Astrocyte (in vitro differentiated cells and primary cell): ENCODE data around the gene GREM2.

Source experiments
- EZH2 ChIP-seq: IDR thresholded peaks from 2 replicates; pipeline ENCODE4 v1.6.1; 2012; ENCODE audit warnings: mild to moderate bottlenecking, low read length, inconsistent platforms; ENCODE audit not compliant: insufficient read depth
- TF ChIP-seq, protein P1 (sequence below): IDR thresholded peaks from 2 replicates; pipeline ENCODE4 v1.5.1; 2011; ENCODE audit warnings: low read depth, mild to moderate bottlenecking, inconsistent platforms, low read length, moderate library complexity; ENCODE audit not compliant: insufficient read depth

DNA sequence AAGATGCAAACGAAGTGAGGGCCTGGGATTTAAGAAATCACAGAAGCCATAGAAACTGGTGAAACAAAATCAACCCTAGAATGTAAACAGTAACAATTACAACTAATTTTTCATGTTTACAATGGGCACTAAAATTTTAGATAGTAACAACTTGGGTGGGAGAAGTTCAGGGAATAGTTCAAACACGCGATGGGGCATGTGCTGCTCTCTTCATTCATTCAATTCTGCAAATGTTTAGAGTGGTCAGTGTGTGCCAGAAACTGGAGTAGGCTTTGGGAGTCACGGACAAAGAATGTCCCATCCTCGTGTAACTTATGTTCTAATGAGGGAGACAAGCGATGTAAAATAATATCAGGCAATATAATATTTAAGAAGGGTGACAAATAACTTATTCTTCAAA, 133.4 kb downstream of the GREM2 start:
- TF ChIP-seq, protein P1, sequence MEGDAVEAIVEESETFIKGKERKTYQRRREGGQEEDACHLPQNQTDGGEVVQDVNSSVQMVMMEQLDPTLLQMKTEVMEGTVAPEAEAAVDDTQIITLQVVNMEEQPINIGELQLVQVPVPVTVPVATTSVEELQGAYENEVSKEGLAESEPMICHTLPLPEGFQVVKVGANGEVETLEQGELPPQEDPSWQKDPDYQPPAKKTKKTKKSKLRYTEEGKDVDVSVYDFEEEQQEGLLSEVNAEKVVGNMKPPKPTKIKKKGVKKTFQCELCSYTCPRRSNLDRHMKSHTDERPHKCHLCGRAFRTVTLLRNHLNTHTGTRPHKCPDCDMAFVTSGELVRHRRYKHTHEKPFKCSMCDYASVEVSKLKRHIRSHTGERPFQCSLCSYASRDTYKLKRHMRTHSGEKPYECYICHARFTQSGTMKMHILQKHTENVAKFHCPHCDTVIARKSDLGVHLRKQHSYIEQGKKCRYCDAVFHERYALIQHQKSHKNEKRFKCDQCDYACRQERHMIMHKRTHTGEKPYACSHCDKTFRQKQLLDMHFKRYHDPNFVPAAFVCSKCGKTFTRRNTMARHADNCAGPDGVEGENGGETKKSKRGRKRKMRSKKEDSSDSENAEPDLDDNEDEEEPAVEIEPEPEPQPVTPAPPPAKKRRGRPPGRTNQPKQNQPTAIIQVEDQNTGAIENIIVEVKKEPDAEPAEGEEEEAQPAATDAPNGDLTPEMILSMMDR: no peak
- TF ChIP-seq EZH2: no peak
